SK-N-SH (cell line): ENCODE measurements around the gene RSAD2. TPM values are rescaled to one million over a fixed set of nuclear protein-coding genes. Genes with fewer than 3 reads are reported as not detected.

Source experiments
- CTCF ChIA-PET: fragments of 300-600, 350-600 bp; formaldehyde crosslinking; extraction: SDS; loops from one replicate; lab custom pipeline; 2021; lab: Yijun Ruan, JAX
- POLR2A ChIA-PET: fragments of 350-600 bp; sonication (Branson Sonifier 250); formaldehyde crosslinking; extraction: SDS; loops from one replicate; lab custom pipeline; 2020; ENCODE audit warnings: antibody characterized with exemption, inconsistent platforms; lab: Yijun Ruan, JAX
- DNase-seq: peaks from one replicate; pipeline ENCODE4 v3.0.0; 2012
- H2AFZ ChIP-seq: fragments of 200-600 bp; sonication (generic); 2 replicates; pipeline ENCODE4 v1.8.1; 2016; ENCODE audit warnings: antibody characterized with exemption, mild to moderate bottlenecking, low read depth
- H3F3A ChIP-seq: fragments of 200-600 bp; sonication (generic); replicated peaks from 2 replicates; pipeline ENCODE3; 2016; ENCODE audit warnings: antibody characterized with exemption, mild to moderate bottlenecking; ENCODE audit not compliant: insufficient read depth
- H3K27ac ChIP-seq, 2 experiments: fragments of 200-500 bp in 1 of 2; fragments of 200-600 bp in 1 of 2; sonication (Bioruptor generic) in 1 of 2; sonication (generic), shearing (Covaris generic) in 1 of 2; 2 replicates each; pipeline versions ENCODE4 v1.5.1 to v1.6.1; 2014 to 2016; ENCODE audit warnings: low read depth in 2 of 2, inconsistent platforms in 1 of 2, low read length in 1 of 2, mild to moderate bottlenecking in 1 of 2, mixed read lengths in 1 of 2
- H3K27me3 ChIP-seq: fragments of 200-600 bp; sonication (generic), shearing (Covaris generic); 2 replicates; pipeline ENCODE4 v1.6.1; 2016; ENCODE audit warnings: mixed run types; ENCODE audit not compliant: insufficient read depth
- H3K36me3 ChIP-seq, 2 experiments: fragments of 200-500 bp in 1 of 2; fragments of 200-600 bp in 1 of 2; sonication (Bioruptor generic) in 1 of 2; sonication (generic) in 1 of 2; replicated peaks in 1 of 2; 2 replicates each; pipeline versions ENCODE3 to v1.5.1; 2014 to 2016; ENCODE audit warnings: low read length in 1 of 2, mild to moderate bottlenecking in 1 of 2; ENCODE audit not compliant: insufficient read depth in 2 of 2, control insufficient read depth in 1 of 2
- H3K4me1 ChIP-seq, 2 experiments: fragments of 200-500 bp in 1 of 2; fragments of 200-600 bp in 1 of 2; sonication (Bioruptor generic) in 1 of 2; sonication (generic), shearing (Covaris generic) in 1 of 2; 2 replicates each; pipeline versions ENCODE4 v1.5.1 to v1.6.1; 2014 to 2016; ENCODE audit warnings: low read depth in 1 of 2, low read length in 1 of 2, mixed run types in 1 of 2; ENCODE audit not compliant: insufficient read depth in 2 of 2, control insufficient read depth in 1 of 2
- H3K4me2 ChIP-seq: fragments of 200-600 bp; sonication (generic), shearing (Covaris generic); 2 replicates; pipeline ENCODE4 v1.6.1; 2017; ENCODE audit warnings: mixed run types
- H3K4me3 ChIP-seq, 2 experiments: fragments of 200-500 bp in 1 of 2; fragments of 200-600 bp in 1 of 2; sonication (Bioruptor generic) in 1 of 2; sonication (generic), shearing (Covaris generic) in 1 of 2; 2 replicates each; pipeline versions ENCODE4 v1.5.1 to v1.8.1; 2014 to 2016; ENCODE audit warnings: low read depth in 2 of 2, inconsistent platforms in 1 of 2, low read length in 1 of 2, mild to moderate bottlenecking in 1 of 2, mixed read lengths in 1 of 2, moderate library complexity in 1 of 2
- H3K79me2 ChIP-seq: fragments of 200-600 bp; sonication (generic); 2 replicates; pipeline ENCODE4 v1.8.1; 2017; ENCODE audit warnings: mild to moderate bottlenecking; ENCODE audit not compliant: insufficient read depth
- H3K9ac ChIP-seq: fragments of 200-600 bp; sonication (generic); 2 replicates; pipeline ENCODE4 v1.6.1; 2017; ENCODE audit warnings: mixed run types
- H3K9me2 ChIP-seq: fragments of 200-600 bp; sonication (generic); 2 replicates; pipeline ENCODE4 v1.6.1; 2017; ENCODE audit warnings: mixed run types
- H3K9me3 ChIP-seq: fragments of 200-600 bp; sonication (generic); 2 replicates; pipeline ENCODE4 v1.6.1; 2017; ENCODE audit warnings: mixed run types, mild to moderate bottlenecking, moderate library complexity
- H4K20me1 ChIP-seq: fragments of 200-600 bp; sonication (generic); 2 replicates; pipeline ENCODE4 v1.6.1; 2017; ENCODE audit warnings: mild to moderate bottlenecking, mixed run types; ENCODE audit not compliant: insufficient read depth
- CHD2 ChIP-seq: fragments of 150-350 bp; IDR thresholded peaks from 2 replicates; pipeline ENCODE4 v1.6.1; 2018; ENCODE audit warnings: low read length; ENCODE audit not compliant: partially characterized antibody
- ELF1 ChIP-seq: IDR thresholded peaks from 2 replicates; pipeline ENCODE4 v1.4.0; 2012
- EP300 ChIP-seq, 2 experiments: IDR thresholded peaks; 2 replicates each; pipeline versions ENCODE4 v1.4.0 to v1.6.1; 2012; ENCODE audit warnings: borderline replicate concordance in 1 of 2, low read depth in 1 of 2, low read length in 1 of 2
- EZH2phosphoT487 ChIP-seq: fragments of 200-600 bp; sonication (generic); IDR thresholded peaks from 2 replicates; pipeline ENCODE4 v1.6.1; 2017; ENCODE audit warnings: low read depth, mixed run types, mild to moderate bottlenecking, antibody characterized with exemption, moderate library complexity, borderline replicate concordance
- NRF1 ChIP-seq: IDR thresholded peaks from 2 replicates; pipeline ENCODE4 v1.6.1; 2012; ENCODE audit warnings: low read depth, mild to moderate bottlenecking, low read length
- RCOR1 ChIP-seq: fragments of 150-350 bp; IDR thresholded peaks from 2 replicates; pipeline ENCODE4 v1.6.1; 2017; ENCODE audit warnings: antibody characterized with exemption, low read length
- RFX5 ChIP-seq: IDR thresholded peaks from 2 replicates; pipeline ENCODE4 v1.6.1; 2012; ENCODE audit warnings: mild to moderate bottlenecking, improper control_type of control experiment, low read length
- RXRA ChIP-seq: IDR thresholded peaks from 2 replicates; pipeline ENCODE4 v1.4.0; 2012; ENCODE audit warnings: low read depth, mild to moderate bottlenecking, borderline replicate concordance
- SIN3A ChIP-seq: IDR thresholded peaks from 2 replicates; pipeline ENCODE4 v1.6.1; 2012; ENCODE audit warnings: low read depth, mild to moderate bottlenecking, low read length, moderate library complexity, borderline replicate concordance
- TAF1 ChIP-seq: IDR thresholded peaks from 2 replicates; pipeline ENCODE4 v1.6.1; 2012; ENCODE audit warnings: low read depth, mild to moderate bottlenecking, low read length, moderate library complexity, borderline replicate concordance
- YY1 ChIP-seq: IDR thresholded peaks from 2 replicates; pipeline ENCODE4 v1.4.0; 2012; ENCODE audit warnings: low read depth, mild to moderate bottlenecking
- WGBS: methylation state at CpG from one replicate; pipeline ENCODE4 v1.1.6; 2017; ENCODE audit warnings: low lambda C conversion rate; 5-methylcytosine and 5-hydroxymethylcytosine counted together
- polyA plus RNA-seq, 3 experiments: library from polyadenylated mRNA; depleted of rRNA; stranded (reverse); fragments of >200 nt; gene quantifications; 2 replicates each; pipeline ENCODE4 v1.2.3, GENCODE V29; 2012
- TF ChIP-seq, protein P1 (sequence below): IDR thresholded peaks from 2 replicates; pipeline ENCODE4 v1.6.1; 2012; ENCODE audit warnings: mild to moderate bottlenecking, low read depth, low read length, moderate library complexity
- TF ChIP-seq, protein P2 (sequence below): fragments of 150-350 bp; IDR thresholded peaks from 2 replicates; pipeline ENCODE4 v1.6.1; 2016; ENCODE audit warnings: mild to moderate bottlenecking, low read depth, low read length
- TF ChIP-seq, protein P3 (sequence below): IDR thresholded peaks from 2 replicates; pipeline ENCODE4 v1.4.0; 2012; ENCODE audit warnings: low read depth, borderline replicate concordance

Gene RSAD2
- polyA plus RNA-seq, 1 of the 3 experiments (the other 2 are of a cell fraction) = 0.35 TPM

DNA sequence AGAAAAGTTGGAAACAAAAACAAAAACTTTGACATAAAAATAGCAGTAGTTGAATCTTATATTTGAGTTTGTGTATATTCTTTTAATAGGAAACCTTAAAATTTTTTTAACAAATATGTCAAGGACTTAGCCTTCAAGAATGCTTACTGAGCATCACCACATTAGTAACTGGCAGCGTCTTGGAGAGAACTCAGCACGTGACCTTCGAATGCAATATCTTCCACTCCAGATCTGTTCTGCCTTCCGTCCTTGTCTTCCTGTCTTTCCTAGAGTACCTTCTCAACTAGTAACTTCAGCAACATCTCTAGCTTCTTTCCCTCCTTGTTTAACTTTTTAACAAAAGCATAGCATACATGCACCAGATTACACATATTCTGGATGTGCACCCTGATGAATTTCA is 972 bp downstream of the RSAD2 start:
- Histone ChIP-seq H3K4me3 (no peak overlapping the region), H3K36me3 (no peaks in the 10 kb centered on the region), H2AFZ (no peak overlapping the region), H3K79me2 (no peaks in the 10 kb centered on the region), H3K4me1 (peaks cover 0 to 5% of the 10 kb centered on the region in 2 experiments; a peak in 2 of 4 replicates), H3K27me3 (no peaks in the 10 kb centered on the region), H3F3A (no peaks in the 10 kb centered on the region), H3K9ac (no peak overlapping the region), H3K27ac (no peak overlapping the region), H3K9me2 (no peaks in the 10 kb centered on the region), H3K9me3 (peaks cover 6% of the 10 kb centered on the region; the same call in 1 of the 2 replicates), H3K4me2 (no peak overlapping the region), H4K20me1 (no peaks in the 10 kb centered on the region)
- ChIA-PET CTCF (interaction anchor here (0.9 to 6.0 kb wide), 4 partner anchors 12 to 166 kb away, joined by 3 to 32 read pairs (median 15); partner anchors contain the start of gene CMPK2), POLR2A (no interaction called here)
- TF ChIP-seq CHD2 (no peak), SIN3A (no peak), EP300 (IDR thresholded peaks at IDR 0.05; ENCODE audit: borderline replicate concordance in 1 of 2, low read depth in 1 of 2, low read length in 1 of 2) (no peak), TAF1 (no peak), RCOR1 (no peak), RXRA (no peak), YY1 (no peak), RFX5 (no peak), ELF1 (no peak), EZH2phosphoT487 (no peak), NRF1 (no peak)
- TF ChIP-seq, protein P1, sequence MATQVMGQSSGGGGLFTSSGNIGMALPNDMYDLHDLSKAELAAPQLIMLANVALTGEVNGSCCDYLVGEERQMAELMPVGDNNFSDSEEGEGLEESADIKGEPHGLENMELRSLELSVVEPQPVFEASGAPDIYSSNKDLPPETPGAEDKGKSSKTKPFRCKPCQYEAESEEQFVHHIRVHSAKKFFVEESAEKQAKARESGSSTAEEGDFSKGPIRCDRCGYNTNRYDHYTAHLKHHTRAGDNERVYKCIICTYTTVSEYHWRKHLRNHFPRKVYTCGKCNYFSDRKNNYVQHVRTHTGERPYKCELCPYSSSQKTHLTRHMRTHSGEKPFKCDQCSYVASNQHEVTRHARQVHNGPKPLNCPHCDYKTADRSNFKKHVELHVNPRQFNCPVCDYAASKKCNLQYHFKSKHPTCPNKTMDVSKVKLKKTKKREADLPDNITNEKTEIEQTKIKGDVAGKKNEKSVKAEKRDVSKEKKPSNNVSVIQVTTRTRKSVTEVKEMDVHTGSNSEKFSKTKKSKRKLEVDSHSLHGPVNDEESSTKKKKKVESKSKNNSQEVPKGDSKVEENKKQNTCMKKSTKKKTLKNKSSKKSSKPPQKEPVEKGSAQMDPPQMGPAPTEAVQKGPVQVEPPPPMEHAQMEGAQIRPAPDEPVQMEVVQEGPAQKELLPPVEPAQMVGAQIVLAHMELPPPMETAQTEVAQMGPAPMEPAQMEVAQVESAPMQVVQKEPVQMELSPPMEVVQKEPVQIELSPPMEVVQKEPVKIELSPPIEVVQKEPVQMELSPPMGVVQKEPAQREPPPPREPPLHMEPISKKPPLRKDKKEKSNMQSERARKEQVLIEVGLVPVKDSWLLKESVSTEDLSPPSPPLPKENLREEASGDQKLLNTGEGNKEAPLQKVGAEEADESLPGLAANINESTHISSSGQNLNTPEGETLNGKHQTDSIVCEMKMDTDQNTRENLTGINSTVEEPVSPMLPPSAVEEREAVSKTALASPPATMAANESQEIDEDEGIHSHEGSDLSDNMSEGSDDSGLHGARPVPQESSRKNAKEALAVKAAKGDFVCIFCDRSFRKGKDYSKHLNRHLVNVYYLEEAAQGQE = no peak
- TF ChIP-seq, protein P2, sequence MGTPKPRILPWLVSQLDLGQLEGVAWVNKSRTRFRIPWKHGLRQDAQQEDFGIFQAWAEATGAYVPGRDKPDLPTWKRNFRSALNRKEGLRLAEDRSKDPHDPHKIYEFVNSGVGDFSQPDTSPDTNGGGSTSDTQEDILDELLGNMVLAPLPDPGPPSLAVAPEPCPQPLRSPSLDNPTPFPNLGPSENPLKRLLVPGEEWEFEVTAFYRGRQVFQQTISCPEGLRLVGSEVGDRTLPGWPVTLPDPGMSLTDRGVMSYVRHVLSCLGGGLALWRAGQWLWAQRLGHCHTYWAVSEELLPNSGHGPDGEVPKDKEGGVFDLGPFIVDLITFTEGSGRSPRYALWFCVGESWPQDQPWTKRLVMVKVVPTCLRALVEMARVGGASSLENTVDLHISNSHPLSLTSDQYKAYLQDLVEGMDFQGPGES = no peak
- TF ChIP-seq, protein P3, sequence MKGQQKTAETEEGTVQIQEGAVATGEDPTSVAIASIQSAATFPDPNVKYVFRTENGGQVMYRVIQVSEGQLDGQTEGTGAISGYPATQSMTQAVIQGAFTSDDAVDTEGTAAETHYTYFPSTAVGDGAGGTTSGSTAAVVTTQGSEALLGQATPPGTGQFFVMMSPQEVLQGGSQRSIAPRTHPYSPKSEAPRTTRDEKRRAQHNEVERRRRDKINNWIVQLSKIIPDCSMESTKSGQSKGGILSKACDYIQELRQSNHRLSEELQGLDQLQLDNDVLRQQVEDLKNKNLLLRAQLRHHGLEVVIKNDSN = no peak
- DNase-seq = no peak
- 60% methylated on average over 4 of the region's 4 CpGs for WGBS
